Common myeloid progenitor, CD34-positive (primary cell): ENCODE data around the gene GSC2.

Experiments
- CTCF ChIA-PET: fragments of 350-600 bp; sonication (Branson Sonifier 250); formaldehyde crosslinking; loops from one replicate; lab custom pipeline; 2021; ENCODE audit warnings: antibody characterized with exemption; lab: Charles Lee
- POLR2A ChIA-PET: fragments of 350-600 bp; sonication (Branson Sonifier 250); formaldehyde crosslinking; loops from one replicate; lab custom pipeline; 2021; ENCODE audit warnings: antibody characterized with exemption; lab: Charles Lee
- DNase-seq, 3 donors: peaks; one replicate each; pipeline versions ENCODE4 v3.0.0 to v3.0.0-alpha.2; 2013
- H3K27ac ChIP-seq, 2 experiments: 1 replicate in 1 of 2; 2 replicates in 1 of 2; pipeline ENCODE4 v1.7.0; 2013; ENCODE audit warnings: inconsistent platforms in 2 of 2, low read length in 2 of 2, mild to moderate bottlenecking in 2 of 2, low read depth in 1 of 2, moderate library complexity in 1 of 2; ENCODE audit not compliant: severe bottlenecking in 2 of 2, insufficient read depth in 1 of 2, poor library complexity in 1 of 2
- H3K27me3 ChIP-seq, 5 experiments: replicated peaks in 2 of 5; 1 replicate in 3 of 5; 2 replicates in 2 of 5; pipeline versions ENCODE4 v1.6.1 to v1.7.0; 2013; ENCODE audit warnings: low read length in 4 of 5, mild to moderate bottlenecking in 2 of 5, moderate library complexity in 2 of 5, inconsistent platforms in 1 of 5; ENCODE audit not compliant: insufficient read depth in 5 of 5, control insufficient read depth in 4 of 5
- H3K36me3 ChIP-seq, 4 experiments: 1 replicate in 2 of 4; 2 replicates in 2 of 4; pipeline versions ENCODE4 v1.6.1 to v1.7.0; 2013; ENCODE audit warnings: low read length in 3 of 4, control low read depth in 1 of 4, mild to moderate bottlenecking in 1 of 4; ENCODE audit not compliant: control insufficient read depth in 4 of 4, insufficient read depth in 4 of 4
- H3K4me1 ChIP-seq, 4 experiments: 1 replicate in 3 of 4; 2 replicates in 1 of 4; pipeline versions ENCODE4 v1.6.1 to v1.7.1; 2013; ENCODE audit warnings: low read length in 3 of 4, mild to moderate bottlenecking in 3 of 4, control low read depth in 1 of 4, inconsistent platforms in 1 of 4, moderate library complexity in 1 of 4; ENCODE audit not compliant: control insufficient read depth in 4 of 4, insufficient read depth in 4 of 4; ENCODE audit errors: control extremely low read depth in 1 of 4
- H3K4me3 ChIP-seq, 7 experiments: 1 replicate in 4 of 7; 2 replicates in 3 of 7; pipeline versions ENCODE4 v1.5.1 to v1.7.0; 2013; ENCODE audit warnings: mild to moderate bottlenecking in 7 of 7, low read length in 6 of 7, moderate library complexity in 6 of 7, inconsistent platforms in 2 of 7, low read depth in 2 of 7, control low read depth in 1 of 7; ENCODE audit not compliant: insufficient read depth in 4 of 7, control insufficient read depth in 1 of 7; ENCODE audit errors: extremely low read depth in 1 of 7
- H3K9me3 ChIP-seq, 5 experiments: 1 replicate in 4 of 5; 2 replicates in 1 of 5; pipeline versions ENCODE4 v1.6.1 to v1.7.1; 2013; ENCODE audit warnings: low read length in 4 of 5, mild to moderate bottlenecking in 2 of 5, inconsistent platforms in 1 of 5, low read depth in 1 of 5, moderate library complexity in 1 of 5; ENCODE audit not compliant: control insufficient read depth in 4 of 5, insufficient read depth in 2 of 5; ENCODE audit errors: control extremely low read depth in 1 of 5
- WGBS: methylation state at CpG from one replicate; pipeline ENCODE4 v1.1.5; 2013; ENCODE audit not compliant: insufficient coverage; 5-methylcytosine and 5-hydroxymethylcytosine counted together

The GSC2 gene

DNA sequence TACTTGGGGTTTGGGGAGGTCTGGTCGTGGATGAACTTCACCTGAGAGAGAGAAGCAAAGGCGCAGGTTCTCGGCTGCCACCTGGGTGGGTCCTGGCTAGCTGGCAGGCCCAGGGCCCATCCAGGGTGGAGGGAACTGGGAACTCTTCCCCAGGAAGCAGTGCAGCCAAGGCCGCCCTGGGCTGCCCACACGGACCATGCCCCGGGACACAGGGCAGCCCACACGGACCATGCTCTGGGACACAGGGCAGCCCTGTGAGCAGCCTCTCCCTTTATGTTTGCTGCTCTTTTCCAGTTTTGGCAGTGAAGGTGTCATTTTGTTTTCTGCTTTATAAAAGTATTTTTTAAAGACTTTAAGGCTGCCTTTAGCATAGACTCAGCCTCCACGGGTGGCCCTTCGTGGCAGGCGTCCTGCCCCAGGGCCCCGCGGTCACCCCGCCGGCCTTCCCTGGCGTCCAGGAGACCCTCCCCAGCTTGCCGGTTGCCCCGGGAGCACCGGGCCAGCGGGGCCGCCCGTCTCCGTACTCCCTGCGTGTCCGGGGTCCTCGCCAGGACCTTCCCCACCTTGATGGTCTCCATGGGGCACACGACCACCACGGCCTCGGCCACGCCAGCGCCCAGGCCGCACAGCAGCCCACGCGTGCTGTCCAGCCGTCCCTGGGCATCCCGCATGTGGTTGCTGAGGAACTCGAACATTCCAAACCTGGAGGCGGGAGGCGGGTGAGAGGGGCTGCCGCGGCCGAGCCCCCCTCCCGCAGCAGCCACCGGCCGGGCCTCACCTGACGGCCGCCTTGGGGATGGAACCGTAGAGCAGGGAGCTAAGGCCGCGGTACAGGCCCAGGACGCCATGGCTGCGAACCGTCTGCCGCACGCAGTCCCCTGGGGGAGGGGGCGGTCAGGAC is 27.3 kb upstream of the GSC2 start:
- Histone ChIP-seq H3K9me3 (no peaks in the 10 kb centered on the region), H3K4me3 (peak overlapping the region; percentile 55 to 84 (median 74)), H3K4me1 (peaks cover 5 to 64% (median 52%) of the 10 kb centered on the region in 4 experiments), H3K27me3 (no peaks in the 10 kb centered on the region), H3K36me3 (peaks cover 0 to 25% (median 5%) of the 10 kb centered on the region in 4 experiments), H3K27ac (peak overlapping the region in 1 of 2 experiments; percentile 71)
- CTCF ChIA-PET, result no interaction called here
- 52% methylated on average over 32 of the region's 55 CpGs for WGBS
- no peak for DNase-seq
- POLR2A ChIA-PET, result no interaction called here

DNA sequence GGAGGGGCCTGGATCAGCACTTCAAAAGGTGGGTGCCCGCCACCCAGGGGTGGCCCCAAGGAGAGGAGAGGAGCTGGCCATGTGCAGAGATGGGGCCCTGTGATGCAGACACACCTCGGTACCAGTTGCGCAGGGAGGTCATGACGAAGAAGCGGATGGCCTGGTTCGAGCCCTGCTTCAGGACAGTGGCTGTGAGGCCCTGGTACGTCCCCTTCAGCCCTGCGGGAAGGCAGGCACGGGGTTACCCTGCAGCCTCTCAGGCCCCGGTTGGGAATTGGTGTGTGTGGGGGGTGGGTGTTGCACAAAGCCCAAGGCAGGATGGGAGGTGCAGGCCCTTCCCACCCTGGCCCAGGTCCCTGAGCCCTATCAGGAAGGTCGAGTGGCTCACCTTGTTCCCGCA is 26.6 kb upstream of the GSC2 start:
- H3K4me3 ChIP-seq, result no peak overlapping the region
- H3K4me1 ChIP-seq, result peaks cover 6 to 63% (median 55%) of the 10 kb centered on the region in 4 experiments
- WGBS, result 98% methylated on average over 8 of the region's 12 CpGs
- no peak for DNase-seq
- H3K36me3 ChIP-seq, result peaks cover 0 to 25% (median 5%) of the 10 kb centered on the region in 4 experiments
- H3K9me3 ChIP-seq, result no peaks in the 10 kb centered on the region
- ChIA-PET CTCF (no interaction called here), POLR2A (no interaction called here)
- no peaks in the 10 kb centered on the region for H3K27me3 ChIP-seq
- no peak overlapping the region for H3K27ac ChIP-seq

GRCh38 chr22:19176175-19176643 is 26.1 kb upstream of the GSC2 start:
- Histone ChIP-seq H3K4me1 (peaks cover 6 to 61% (median 55%) of the 10 kb centered on the region in 4 experiments), H3K27ac (no peak overlapping the region), H3K27me3 (no peaks in the 10 kb centered on the region), H3K4me3 (no peak overlapping the region), H3K36me3 (peaks cover 0 to 25% (median 5%) of the 10 kb centered on the region in 4 experiments), H3K9me3 (no peaks in the 10 kb centered on the region)
- WGBS, result 84% methylated on average over 7 of the region's 12 CpGs
- POLR2A ChIA-PET, result no interaction called here
- peak in 2 of 3 donors; percentile 28 for DNase-seq
- CTCF ChIA-PET, result no interaction called here

GRCh38 chr22:19175602-19176174 is 25.6 kb upstream of the GSC2 start:
- ChIA-PET CTCF (no interaction called here), POLR2A (no interaction called here)
- DNase-seq, result no peak
- H3K36me3 ChIP-seq, result peaks cover 0 to 25% (median 5%) of the 10 kb centered on the region in 4 experiments
- no peak overlapping the region for H3K27ac ChIP-seq
- H3K27me3 ChIP-seq, result peaks cover 0 to 5% (median 2%) of the 10 kb centered on the region in 5 experiments
- H3K4me1 ChIP-seq, result peaks cover 6 to 66% (median 60%) of the 10 kb centered on the region in 4 experiments
- H3K9me3 ChIP-seq, result no peaks in the 10 kb centered on the region
- WGBS, result 86% methylated on average over 11 of the region's 21 CpGs
- H3K4me3 ChIP-seq, result no peak overlapping the region

DNA sequence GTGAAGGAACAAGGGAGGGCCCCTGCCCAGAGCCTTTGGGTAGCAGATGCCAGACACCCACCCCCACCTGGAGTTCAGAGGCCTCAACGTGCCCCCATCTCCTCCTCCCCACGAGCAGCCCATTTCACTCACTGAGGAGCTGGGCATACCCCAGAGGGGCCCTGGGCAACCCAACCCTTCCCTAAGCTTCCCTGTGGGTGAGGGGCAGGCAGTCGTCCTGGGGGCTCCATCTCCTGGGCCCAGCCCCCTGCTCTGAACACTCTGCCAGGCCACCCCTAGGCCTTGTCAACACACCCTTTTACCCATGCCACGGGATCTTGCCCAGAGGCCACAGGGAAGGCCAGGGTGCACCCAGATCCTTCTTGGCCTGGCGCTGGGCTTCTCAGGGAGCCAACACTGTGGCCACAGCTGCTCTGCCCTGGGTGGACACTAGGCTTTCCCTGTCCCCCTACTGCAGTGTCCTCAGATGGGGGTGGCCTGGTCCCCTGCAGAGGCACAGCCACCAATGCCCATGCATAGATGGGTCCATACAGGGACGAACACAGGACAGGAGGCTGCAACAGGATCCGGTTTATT is 25.0 kb upstream of the GSC2 start:
- POLR2A ChIA-PET, result no interaction called here
- no peaks in the 10 kb centered on the region for H3K9me3 ChIP-seq
- peaks cover 0 to 25% (median 5%) of the 10 kb centered on the region in 4 experiments for H3K36me3 ChIP-seq
- no peak for DNase-seq
- H3K4me3 ChIP-seq, result no peak overlapping the region
- CTCF ChIA-PET, result interaction anchor here (0.9 to 1.6 kb wide), 2 partner anchors 28 kb away, joined by 3 to 7 read pairs; no protein-coding TSS in a partner anchor
- 99% methylated on average over 7 of the region's 7 CpGs for WGBS
- peaks cover 6 to 69% (median 63%) of the 10 kb centered on the region in 4 experiments for H3K4me1 ChIP-seq
- H3K27me3 ChIP-seq, result peaks cover 0 to 11% (median 7%) of the 10 kb centered on the region in 5 experiments
- H3K27ac ChIP-seq, result peak overlapping the region in 1 of 2 experiments; percentile 20

DNA sequence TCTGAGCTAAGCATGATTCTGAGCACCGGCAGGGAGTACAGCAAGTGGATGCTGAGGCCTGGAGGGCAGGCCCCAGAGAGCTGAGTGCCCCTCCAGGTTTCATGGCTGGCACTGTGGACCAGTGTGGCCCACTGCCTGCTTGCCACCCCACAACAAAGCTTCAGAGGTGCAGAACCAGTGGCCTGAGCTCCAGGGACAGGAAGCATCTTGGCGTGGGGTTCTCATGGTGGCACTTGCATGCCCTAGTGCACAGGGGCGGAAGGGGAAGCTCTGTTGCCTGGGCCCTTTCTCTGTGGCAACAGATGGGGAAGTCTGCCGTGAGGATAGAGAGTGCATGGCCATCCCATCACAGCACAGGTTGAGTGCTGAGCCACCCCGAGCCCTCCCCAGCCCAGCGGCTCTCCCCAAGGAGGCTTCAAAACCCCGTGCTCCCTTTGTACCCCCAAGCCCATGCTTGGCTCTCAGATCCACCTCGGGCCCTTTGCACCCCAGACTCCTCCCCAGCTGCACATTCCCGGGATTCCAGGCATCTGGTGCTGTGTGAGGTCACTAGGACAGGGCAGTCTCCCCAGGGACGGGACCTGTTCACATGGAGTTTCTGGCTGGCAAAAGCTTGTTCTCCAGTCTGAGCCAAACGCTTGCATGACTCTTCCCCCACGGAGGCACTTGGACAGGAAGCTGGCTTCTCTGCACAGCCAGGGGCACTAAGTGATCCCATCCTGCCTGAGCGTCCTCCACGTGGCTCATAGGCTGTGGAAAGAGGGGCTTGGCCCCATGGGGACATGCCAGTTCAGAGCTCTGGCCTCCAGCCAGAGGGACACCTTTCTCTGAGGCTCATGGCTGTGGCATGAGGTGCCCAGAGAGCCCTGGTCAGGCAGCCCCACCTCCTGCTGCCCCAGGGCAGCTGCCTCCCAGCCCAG is 24.3 kb upstream of the GSC2 start:
- H3K9me3 ChIP-seq, result no peaks in the 10 kb centered on the region
- ChIA-PET CTCF (interaction anchor here (0.9 to 1.7 kb wide), 4 partner anchors 20 to 28 kb away, joined by 3 to 7 read pairs (median 4); no protein-coding TSS in a partner anchor), POLR2A (interaction anchor here (0.6 kb wide), 1 partner anchor 189 kb away, joined by 3 read pairs; no protein-coding TSS in a partner anchor)
- peaks cover 0 to 18% (median 12%) of the 10 kb centered on the region in 5 experiments for H3K27me3 ChIP-seq
- H3K4me1 ChIP-seq, result peaks cover 6 to 69% (median 63%) of the 10 kb centered on the region in 4 experiments
- peak; percentile 18 to 77 (median 74) for DNase-seq
- peak overlapping the region in 1 of 7 experiments; percentile 28 for H3K4me3 ChIP-seq
- 65% methylated on average over 14 of the region's 14 CpGs for WGBS
- peak overlapping the region in 1 of 2 experiments; percentile 20 for H3K27ac ChIP-seq
- H3K36me3 ChIP-seq, result peaks cover 0 to 25% (median 5%) of the 10 kb centered on the region in 4 experiments
